ENCODE results near the gene PLEKHM2. TPM values are rescaled to one million over a fixed set of nuclear protein-coding genes. Genes with fewer than 3 reads are reported as not detected.

Gene PLEKHM2
- polyA plus RNA-seq, 1 donor from 2014 or later: 40.1 TPM

DNA sequence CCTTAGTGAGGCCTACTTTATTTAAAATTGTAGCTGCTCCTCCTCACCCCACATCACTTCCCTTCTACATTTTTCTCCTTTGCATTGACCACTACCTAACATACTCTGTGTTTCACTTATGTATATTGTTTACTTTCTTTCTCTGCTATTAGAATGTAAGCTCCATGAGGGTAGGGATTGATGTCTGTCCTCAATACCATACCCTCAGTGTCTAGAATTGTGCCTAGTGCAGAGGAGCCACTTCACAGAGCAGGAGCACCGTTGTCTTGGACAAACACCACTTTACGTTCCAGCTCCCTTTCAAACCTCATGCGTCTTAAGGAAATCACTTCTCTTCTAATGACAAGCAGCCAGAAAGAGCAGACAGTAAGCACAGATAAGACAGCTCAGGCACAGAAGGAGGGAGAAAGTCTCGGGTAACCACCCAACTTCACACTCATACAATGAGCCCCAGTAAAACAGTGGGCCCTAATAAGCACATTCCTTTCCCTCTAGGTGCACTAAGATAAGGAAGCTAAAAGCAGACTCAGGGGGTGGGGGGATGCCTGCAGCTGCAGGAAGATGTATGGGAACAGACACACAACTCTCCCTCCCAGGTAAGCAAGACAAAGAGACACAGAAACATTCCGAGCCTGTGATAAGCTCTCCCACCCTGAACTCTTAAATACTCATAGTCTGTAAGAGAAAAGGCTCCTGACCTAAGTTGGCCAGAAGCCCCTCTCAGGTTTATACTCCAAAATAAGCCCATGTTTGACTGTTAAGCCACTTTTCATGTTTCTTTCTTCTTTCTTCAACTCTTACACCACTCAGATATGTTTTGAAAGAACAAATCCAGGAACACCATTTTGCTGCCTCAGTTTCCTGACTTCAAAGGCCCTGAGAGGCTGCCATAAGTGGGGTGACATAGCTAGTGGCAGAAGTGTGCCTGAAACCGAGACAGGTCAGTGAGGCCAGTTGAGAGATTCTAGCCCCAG, 7.1 kb upstream of the PLEKHM2 start:
- no peak overlapping the region for H3K27ac ChIP-seq (ENCODE audit: low read length)
- no peaks in the 10 kb centered on the region for H3K9me3 ChIP-seq (ENCODE audit: low read length)
- H3K4me3 ChIP-seq (ENCODE audit: low read length): no peak overlapping the region
- H4K20me1 ChIP-seq (ENCODE audit: insufficient read depth): no peaks in the 10 kb centered on the region
- H3K9me2 ChIP-seq (ENCODE audit: insufficient read depth, low read length): no peaks in the 10 kb centered on the region
- H3K9ac ChIP-seq (ENCODE audit: low read length): no peak overlapping the region
- no peaks in the 10 kb centered on the region for H3K27me3 ChIP-seq (ENCODE audit: insufficient read depth, low read depth, low read length)
- no peak overlapping the region for H3K4me2 ChIP-seq (ENCODE audit: low read length)
- H3K36me3 ChIP-seq (ENCODE audit: insufficient read depth, low read length): no peaks in the 10 kb centered on the region
- H3F3A ChIP-seq (ENCODE audit: insufficient read depth, low read length, poor library complexity, severe bottlenecking): no peaks in the 10 kb centered on the region
- TF ChIP-seq, protein P1, sequence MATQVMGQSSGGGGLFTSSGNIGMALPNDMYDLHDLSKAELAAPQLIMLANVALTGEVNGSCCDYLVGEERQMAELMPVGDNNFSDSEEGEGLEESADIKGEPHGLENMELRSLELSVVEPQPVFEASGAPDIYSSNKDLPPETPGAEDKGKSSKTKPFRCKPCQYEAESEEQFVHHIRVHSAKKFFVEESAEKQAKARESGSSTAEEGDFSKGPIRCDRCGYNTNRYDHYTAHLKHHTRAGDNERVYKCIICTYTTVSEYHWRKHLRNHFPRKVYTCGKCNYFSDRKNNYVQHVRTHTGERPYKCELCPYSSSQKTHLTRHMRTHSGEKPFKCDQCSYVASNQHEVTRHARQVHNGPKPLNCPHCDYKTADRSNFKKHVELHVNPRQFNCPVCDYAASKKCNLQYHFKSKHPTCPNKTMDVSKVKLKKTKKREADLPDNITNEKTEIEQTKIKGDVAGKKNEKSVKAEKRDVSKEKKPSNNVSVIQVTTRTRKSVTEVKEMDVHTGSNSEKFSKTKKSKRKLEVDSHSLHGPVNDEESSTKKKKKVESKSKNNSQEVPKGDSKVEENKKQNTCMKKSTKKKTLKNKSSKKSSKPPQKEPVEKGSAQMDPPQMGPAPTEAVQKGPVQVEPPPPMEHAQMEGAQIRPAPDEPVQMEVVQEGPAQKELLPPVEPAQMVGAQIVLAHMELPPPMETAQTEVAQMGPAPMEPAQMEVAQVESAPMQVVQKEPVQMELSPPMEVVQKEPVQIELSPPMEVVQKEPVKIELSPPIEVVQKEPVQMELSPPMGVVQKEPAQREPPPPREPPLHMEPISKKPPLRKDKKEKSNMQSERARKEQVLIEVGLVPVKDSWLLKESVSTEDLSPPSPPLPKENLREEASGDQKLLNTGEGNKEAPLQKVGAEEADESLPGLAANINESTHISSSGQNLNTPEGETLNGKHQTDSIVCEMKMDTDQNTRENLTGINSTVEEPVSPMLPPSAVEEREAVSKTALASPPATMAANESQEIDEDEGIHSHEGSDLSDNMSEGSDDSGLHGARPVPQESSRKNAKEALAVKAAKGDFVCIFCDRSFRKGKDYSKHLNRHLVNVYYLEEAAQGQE (IDR thresholded peaks at IDR 0.05; ENCODE audit: borderline replicate concordance): no peak
- no peak for TF ChIP-seq RAD21 (conservative IDR thresholded peaks at IDR 0.05)
- H2AFZ ChIP-seq (ENCODE audit: low read depth, low read length): no peak overlapping the region
- no peaks in the 10 kb centered on the region for H3K79me2 ChIP-seq (replicated peaks; ENCODE audit: insufficient read depth, low read length)

- Histone ChIP-seq H3K79me2 (replicated peaks; ENCODE audit: insufficient read depth, low read length) (peaks cover 5% of the 10 kb centered on the region), H3F3A (ENCODE audit: insufficient read depth, low read length, poor library complexity, severe bottlenecking) (no peaks in the 10 kb centered on the region), H3K27ac (ENCODE audit: low read length) (no peak overlapping the region), H3K9me3 (ENCODE audit: low read length) (no peaks in the 10 kb centered on the region), H4K20me1 (ENCODE audit: insufficient read depth) (no peaks in the 10 kb centered on the region), H2AFZ (ENCODE audit: low read depth, low read length) (no peak overlapping the region), H3K4me3 (ENCODE audit: low read length) (no peak overlapping the region), H3K4me2 (ENCODE audit: low read length) (no peak overlapping the region), H3K27me3 (ENCODE audit: insufficient read depth, low read depth, low read length) (no peaks in the 10 kb centered on the region), H3K9ac (ENCODE audit: low read length) (no peak overlapping the region), H3K36me3 (ENCODE audit: insufficient read depth, low read length) (no peaks in the 10 kb centered on the region), H3K9me2 (ENCODE audit: insufficient read depth, low read length) (no peaks in the 10 kb centered on the region)
- TF ChIP-seq TAF1 (IDR thresholded peaks at IDR 0.05; ENCODE audit: low read depth): no peak
- TF ChIP-seq CTCF (IDR thresholded peaks at IDR 0.05; ENCODE audit: poor library complexity, severe bottlenecking): no peak
- no peak for TF ChIP-seq RAD21 (conservative IDR thresholded peaks at IDR 0.05)
- no peak for TF ChIP-seq EZH2 (IDR thresholded peaks at IDR 0.05; ENCODE audit: borderline replicate concordance, insufficient read depth, low read length, poor library complexity, severe bottlenecking)
- no peak for TF ChIP-seq MXI1 (conservative IDR thresholded peaks at IDR 0.05; ENCODE audit: poor library complexity, severe bottlenecking)
- no peak for TF ChIP-seq EP300 (conservative IDR thresholded peaks at IDR 0.05; ENCODE audit: poor library complexity, severe bottlenecking)
- TF ChIP-seq, protein P1 (IDR thresholded peaks at IDR 0.05; ENCODE audit: borderline replicate concordance): no peak
- no peak for TF ChIP-seq SMC3 (conservative IDR thresholded peaks at IDR 0.05; ENCODE audit: poor library complexity)
Observed at GRCh38 chr1:15678578-15678977, 5.5 kb upstream of the PLEKHM2 start.
